Endothelial cell of umbilical vein (primary cell): ENCODE measurements around the gene CLDN7. TPM values are rescaled to one million over a fixed set of nuclear protein-coding genes. Genes with fewer than 3 reads are reported as not detected.

Experiments used
- BruUV-seq: library from RNA; stranded (reverse); fragments of 400-500 nt; replicated peaks from 2 replicates; lab custom pipeline; 2021; lab: Mats Ljungman, UMichigan
- CTCF ChIA-PET: fragments of 300-600, 350-600 bp; sonication (Branson Sonifier 250); formaldehyde crosslinking; loops from one replicate; lab custom pipeline; 2021; ENCODE audit warnings: antibody characterized with exemption, inconsistent platforms; lab: Charles Lee
- POLR2A ChIA-PET: fragments of 300-600, 350-600 bp; sonication (Branson Sonifier 250); formaldehyde crosslinking; loops from one replicate; lab custom pipeline; 2021; ENCODE audit warnings: antibody characterized with exemption, inconsistent platforms; lab: Charles Lee
- DNase-seq: peaks from one replicate; pipeline ENCODE4 v3.0.0-alpha.2; 2011; ENCODE audit warnings: low read depth, low spot score
- FAIRE-seq: peaks from 2 replicates; lab custom pipeline; 2011; peaks lifted over from hg19 to GRCh38; lab: Jason Lieb, UNC
- H2AFZ ChIP-seq: 2 replicates; pipeline ENCODE4 v1.6.0; 2012; ENCODE audit warnings: low read depth, low read length, control low read depth, inconsistent platforms
- H3K27ac ChIP-seq: 2 replicates; pipeline ENCODE4 v1.5.1; 2011; ENCODE audit warnings: low read depth, mild to moderate bottlenecking, control low read depth, low read length, moderate library complexity; ENCODE audit not compliant: insufficient read depth
- H3K27me3 ChIP-seq, 2 experiments: 2 replicates each; pipeline versions ENCODE4 v1.6.0 to v1.6.1; 2011; ENCODE audit warnings: low read length in 2 of 2, mixed read lengths in 1 of 2; ENCODE audit not compliant: control insufficient read depth in 2 of 2, insufficient read depth in 2 of 2
- H3K36me3 ChIP-seq, 2 experiments: 2 replicates in 1 of 2; 3 replicates in 1 of 2; pipeline ENCODE4 v1.5.1; 2011; ENCODE audit warnings: low read length in 2 of 2, mild to moderate bottlenecking in 1 of 2, moderate library complexity in 1 of 2; ENCODE audit not compliant: control insufficient read depth in 2 of 2, insufficient read depth in 2 of 2; ENCODE audit errors: extremely low read depth in 1 of 2
- H3K4me1 ChIP-seq: 3 replicates; pipeline ENCODE4 v1.5.1; 2011; ENCODE audit warnings: mild to moderate bottlenecking, low read length; ENCODE audit not compliant: control insufficient read depth, insufficient read depth; ENCODE audit errors: extremely low read depth
- H3K4me2 ChIP-seq: 2 replicates; pipeline ENCODE4 v1.6.1; 2011; ENCODE audit warnings: low read length, control low read depth, mixed read lengths; ENCODE audit not compliant: insufficient read depth
- H3K4me3 ChIP-seq, 3 experiments: fragments of 200-600 bp in 1 of 3; sonication (generic), shearing (Covaris generic) in 1 of 3; replicated peaks in 1 of 3; 2 replicates each; pipeline ENCODE4 v1.5.1; 2011 to 2016; ENCODE audit warnings: control low read depth in 3 of 3, low read length in 3 of 3, mild to moderate bottlenecking in 2 of 3, inconsistent platforms in 1 of 3, low read depth in 1 of 3, moderate library complexity in 1 of 3; ENCODE audit not compliant: insufficient read depth in 1 of 3
- H3K79me2 ChIP-seq: 2 replicates; pipeline ENCODE4 v1.6.0; 2012; ENCODE audit warnings: low read length, inconsistent platforms; ENCODE audit not compliant: control insufficient read depth, insufficient read depth
- H3K9ac ChIP-seq: replicated peaks from 2 replicates; pipeline ENCODE3; 2011; ENCODE audit warnings: low read length, control low read depth; ENCODE audit not compliant: insufficient read depth; ENCODE audit errors: extremely low read depth
- H3K9me1 ChIP-seq: replicated peaks from 3 replicates; pipeline ENCODE4 v1.6.0; 2011; ENCODE audit warnings: mild to moderate bottlenecking, low read length; ENCODE audit not compliant: control insufficient read depth, insufficient read depth; ENCODE audit errors: extremely low read depth
- H3K9me3 ChIP-seq: replicated peaks from 2 replicates; pipeline ENCODE4 v1.5.1; 2012; ENCODE audit warnings: low read length, inconsistent platforms; ENCODE audit not compliant: control insufficient read depth, insufficient read depth
- H4K20me1 ChIP-seq: replicated peaks from 2 replicates; pipeline ENCODE3; 2011; ENCODE audit warnings: mild to moderate bottlenecking, low read length; ENCODE audit not compliant: control insufficient read depth, insufficient read depth; ENCODE audit errors: extremely low read depth
- GATA2 ChIP-seq: IDR thresholded peaks from 2 replicates; pipeline ENCODE4 v1.7.0; 2011; ENCODE audit warnings: low read depth, mild to moderate bottlenecking, moderate library complexity, mixed read lengths, low read length; ENCODE audit not compliant: insufficient read length, insufficient read depth
- JUN ChIP-seq: IDR thresholded peaks from 2 replicates; pipeline ENCODE4 v1.6.1; 2011; ENCODE audit warnings: borderline replicate concordance, low read depth; ENCODE audit not compliant: insufficient read length, insufficient read depth
- MYC ChIP-seq: IDR thresholded peaks from one replicate; pipeline ENCODE4 v1.6.1; 2011; ENCODE audit warnings: mild to moderate bottlenecking, low read depth, low read length
- POLR2AphosphoS5 ChIP-seq: IDR thresholded peaks from 2 replicates; pipeline ENCODE4 v1.6.1; 2012; ENCODE audit warnings: low read depth, mild to moderate bottlenecking, control low read depth, low read length, moderate library complexity; ENCODE audit not compliant: insufficient read depth
- dilution Hi-C: fragments of 300-500 bp; cut with MboI; formaldehyde crosslinking; loops from one replicate; pipeline ENCODE4 v1.15.0; 2019; ENCODE audit warnings: low sequenced_read_pairs; ENCODE audit not compliant: extremely low pct_ligation_motif_present
- intact Hi-C: fragments of 100-400 bp; cut with micrococcal nuclease; formaldehyde crosslinking; loops from one replicate; pipeline ENCODE4 v1.10.0; 2022
- polyA plus RNA-seq, 4 experiments: library from polyadenylated mRNA; depleted of rRNA in 3 of 4; stranded (reverse) in 3 of 4; unstranded in 1 of 4; fragments of >200 nt; gene quantifications; 2 replicates each; pipeline versions ENCODE4 v1.2.1 to v1.2.3, GENCODE V29; 2011 to 2012; ENCODE audit warnings: missing spikeins in 1 of 4
- total RNA-seq: library from RNA; stranded (reverse); gene quantifications from 2 replicates; pipeline ENCODE4 v1.2.3, GENCODE V29; 2021
- TF ChIP-seq, protein P1 (sequence below): IDR thresholded peaks from 2 replicates; pipeline ENCODE4 v1.6.1; 2011; ENCODE audit not compliant: insufficient read depth, insufficient read length
- TF ChIP-seq, protein P2 (sequence below), 2 donors: IDR thresholded peaks; 1 replicate in 1 of 2; 2 replicates in 1 of 2; pipeline ENCODE4 v1.5.1; 2011; ENCODE audit warnings: low read length in 2 of 2, mild to moderate bottlenecking in 2 of 2, moderate library complexity in 2 of 2, control low read depth in 1 of 2, inconsistent platforms in 1 of 2, low read depth in 1 of 2; ENCODE audit not compliant: insufficient read depth in 1 of 2; ENCODE audit errors: extremely low read depth in 1 of 2

Gene CLDN7
- total and polyA plus RNA-seq, 2 donors (not counting 3 experiments of a cell fraction or from before 2014, with no cell fraction given) = 25.4 to 25.7 TPM

DNA sequence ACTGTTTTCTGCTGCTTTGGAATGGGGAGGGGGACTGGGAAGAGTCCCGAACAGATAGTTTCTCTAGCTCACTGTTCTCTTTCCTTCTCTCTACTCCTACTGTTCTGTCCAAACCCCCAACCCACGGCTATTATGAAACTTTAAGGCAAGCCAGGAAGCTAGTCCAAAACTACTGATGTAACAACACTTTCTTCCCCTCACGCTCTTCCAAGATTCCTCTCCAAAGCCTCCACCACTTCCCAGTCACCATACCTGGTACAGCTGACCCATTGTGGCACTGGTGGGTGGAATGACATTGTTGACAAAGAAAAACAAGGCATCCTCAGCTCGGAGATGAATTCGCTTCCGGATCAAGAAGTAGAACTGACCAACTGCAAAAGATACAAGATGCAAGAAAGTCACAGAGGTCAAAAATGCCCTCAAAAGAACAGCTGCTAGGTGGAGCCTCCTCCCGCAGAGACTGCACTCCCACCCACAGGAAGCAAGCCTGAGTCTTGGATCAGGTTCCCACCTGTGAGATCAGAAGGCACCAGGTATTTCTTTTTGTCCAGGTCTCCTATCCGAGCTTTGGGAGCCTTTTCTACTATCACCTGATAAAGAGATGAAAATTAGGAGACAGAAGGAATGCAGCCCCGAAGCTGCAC is 21.1 kb downstream of the CLDN7 start:
- Histone ChIP-seq H3K4me2 (peak overlapping the region; percentile 83), H3K27me3 (no peaks in the 10 kb centered on the region), H3K9me1 (no peaks in the 10 kb centered on the region), H3K79me2 (peaks cover 46% of the 10 kb centered on the region), H3K4me1 (peaks cover 31% of the 10 kb centered on the region), H2AFZ (no peak overlapping the region), H3K4me3 (peak overlapping the region; percentile 30 to 91 (median 83)), H4K20me1 (no peaks in the 10 kb centered on the region), H3K36me3 (peaks cover 14 to 21% of the 10 kb centered on the region in 2 experiments), H3K9me3 (no peaks in the 10 kb centered on the region), H3K9ac (peak overlapping the region; percentile 92), H3K27ac (peak overlapping the region; percentile 95)
- intact Hi-C loops (no loop called here), dilution Hi-C loops (no loop called here)
- DNase-seq (no peak), FAIRE-seq (no peak)
- POLR2A ChIA-PET = interaction anchor here (0.8 kb wide), 1 partner anchor 88 kb away, joined by 5 read pairs; the partner anchor contains the start of gene NEURL4
- CTCF ChIA-PET = interaction anchor here (1.0 to 3.4 kb wide), 4 partner anchors 21 to 195 kb away, joined by 3 to 24 read pairs (median 12); partner anchors contain the start of genes ACADVL and DLG4
- TF ChIP-seq GATA2 = no peak
- TF ChIP-seq JUN = no peak
- TF ChIP-seq, protein P1, sequence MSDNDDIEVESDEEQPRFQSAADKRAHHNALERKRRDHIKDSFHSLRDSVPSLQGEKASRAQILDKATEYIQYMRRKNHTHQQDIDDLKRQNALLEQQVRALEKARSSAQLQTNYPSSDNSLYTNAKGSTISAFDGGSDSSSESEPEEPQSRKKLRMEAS = no peak
- TF ChIP-seq, protein P2, sequence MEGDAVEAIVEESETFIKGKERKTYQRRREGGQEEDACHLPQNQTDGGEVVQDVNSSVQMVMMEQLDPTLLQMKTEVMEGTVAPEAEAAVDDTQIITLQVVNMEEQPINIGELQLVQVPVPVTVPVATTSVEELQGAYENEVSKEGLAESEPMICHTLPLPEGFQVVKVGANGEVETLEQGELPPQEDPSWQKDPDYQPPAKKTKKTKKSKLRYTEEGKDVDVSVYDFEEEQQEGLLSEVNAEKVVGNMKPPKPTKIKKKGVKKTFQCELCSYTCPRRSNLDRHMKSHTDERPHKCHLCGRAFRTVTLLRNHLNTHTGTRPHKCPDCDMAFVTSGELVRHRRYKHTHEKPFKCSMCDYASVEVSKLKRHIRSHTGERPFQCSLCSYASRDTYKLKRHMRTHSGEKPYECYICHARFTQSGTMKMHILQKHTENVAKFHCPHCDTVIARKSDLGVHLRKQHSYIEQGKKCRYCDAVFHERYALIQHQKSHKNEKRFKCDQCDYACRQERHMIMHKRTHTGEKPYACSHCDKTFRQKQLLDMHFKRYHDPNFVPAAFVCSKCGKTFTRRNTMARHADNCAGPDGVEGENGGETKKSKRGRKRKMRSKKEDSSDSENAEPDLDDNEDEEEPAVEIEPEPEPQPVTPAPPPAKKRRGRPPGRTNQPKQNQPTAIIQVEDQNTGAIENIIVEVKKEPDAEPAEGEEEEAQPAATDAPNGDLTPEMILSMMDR (IDR thresholded peaks at IDR 0.05; ENCODE audit: extremely low read depth in 1 of 2, insufficient read depth in 1 of 2, low read depth in 1 of 2, low read length in 2 of 2) = no peak
- TF ChIP-seq POLR2AphosphoS5 = no peak
- no peak for TF ChIP-seq MYC
- BruUV-seq = no TSS peak
